HCT116 (cell line): ENCODE results near the gene ZNF280C. TPM values are rescaled to one million over a fixed set of nuclear protein-coding genes. Genes with fewer than 3 reads are reported as not detected.

Experiments used
- ATAC-seq: fragments of 200-7000 bp; cut with Tn5 transposase; 2 replicates; pipeline ENCODE4 v1.9.1; 2020; ENCODE audit warnings: mild to moderate bottlenecking, moderate library complexity
- BruUV-seq: library from RNA; stranded (reverse); fragments of 400-500 nt; replicated peaks from 2 replicates; lab custom pipeline; 2021; lab: Mats Ljungman, UMichigan
- CTCF ChIA-PET: fragments of 300-600 bp; sonication (Branson Sonifier 250); formaldehyde crosslinking; loops from one replicate; lab custom pipeline; 2021; ENCODE audit warnings: antibody characterized with exemption; lab: Charles Lee
- POLR2A ChIA-PET: fragments of 300-600, 350-600 bp; sonication (Branson Sonifier 250); formaldehyde crosslinking; loops from one replicate; lab custom pipeline; 2021; ENCODE audit warnings: antibody characterized with exemption; lab: Charles Lee
- RAD21 ChIA-PET, 2 experiments: fragments of 300-600 bp; sonication (Branson Sonifier 250); formaldehyde crosslinking; loops; one replicate each; lab custom pipeline; 2023; ENCODE audit warnings: low total read pairs in 2 of 2; ENCODE audit not compliant: uncharacterized antibody in 2 of 2, unreplicated experiment in 2 of 2, low non-redundant PET in 1 of 2; lab: Charles Lee
- DNase-seq: peaks from one replicate; pipeline ENCODE4 v3.0.0-alpha.2; 2010; ENCODE audit warnings: low read depth, low spot score
- H2AFZ ChIP-seq: fragments of 200-600 bp; shearing (Covaris generic), sonication (generic); 2 replicates; pipeline ENCODE4 v1.6.1; 2017; ENCODE audit warnings: low read depth, mixed run types, mixed read lengths, antibody characterized with exemption, low read length; ENCODE audit not compliant: poor library complexity, severe bottlenecking
- H3K27ac ChIP-seq: 2 replicates; pipeline ENCODE4 v1.5.1; 2012; ENCODE audit warnings: low read depth, low read length
- H3K27me3 ChIP-seq: fragments of 200-600 bp; sonication (generic); 2 replicates; pipeline ENCODE4 v1.6.1; 2016; ENCODE audit warnings: mixed run types, low read length, mixed read lengths; ENCODE audit not compliant: insufficient read depth
- H3K36me3 ChIP-seq, 2 experiments: fragments of 200-500 bp in 1 of 2; fragments of 200-600 bp in 1 of 2; sonication (Bioruptor generic) in 1 of 2; sonication (generic) in 1 of 2; 2 replicates each; pipeline versions ENCODE4 v1.5.1 to v1.6.1; 2014 to 2016; ENCODE audit warnings: low read length in 2 of 2, inconsistent platforms in 1 of 2, mixed read lengths in 1 of 2, mixed run types in 1 of 2; ENCODE audit not compliant: insufficient read depth in 2 of 2, control insufficient read depth in 1 of 2
- H3K4me1 ChIP-seq, 2 experiments: fragments of 200-600 bp in 1 of 2; sonication (generic) in 1 of 2; 2 replicates each; pipeline versions ENCODE4 v1.5.1 to v1.6.1; 2012 to 2017; ENCODE audit warnings: low read length in 2 of 2, inconsistent platforms in 1 of 2, mild to moderate bottlenecking in 1 of 2, mixed read lengths in 1 of 2, mixed run types in 1 of 2, moderate library complexity in 1 of 2; ENCODE audit not compliant: insufficient read depth in 2 of 2, control insufficient read depth in 1 of 2
- H3K4me2 ChIP-seq: fragments of 200-600 bp; sonication (generic); 2 replicates; pipeline ENCODE4 v1.6.1; 2017; ENCODE audit warnings: mixed run types, low read length, mixed read lengths
- H3K4me3 ChIP-seq, 2 experiments: fragments of 200-600 bp in 1 of 2; sonication (generic) in 1 of 2; replicated peaks in 1 of 2; 2 replicates each; pipeline ENCODE4 v1.5.1; 2011 to 2016; ENCODE audit warnings: low read length in 2 of 2, control low read depth in 1 of 2, low read depth in 1 of 2, mild to moderate bottlenecking in 1 of 2, mixed read lengths in 1 of 2, mixed run types in 1 of 2
- H3K79me2 ChIP-seq: fragments of 200-600 bp; sonication (generic); 2 replicates; pipeline ENCODE4 v1.6.1; 2017; ENCODE audit warnings: mild to moderate bottlenecking, mixed run types, low read length, moderate library complexity, mixed read lengths; ENCODE audit not compliant: insufficient read depth
- H3K9ac ChIP-seq: fragments of 200-600 bp; sonication (generic); 2 replicates; pipeline ENCODE4 v1.6.1; 2016; ENCODE audit warnings: low read length, mixed read lengths
- H3K9me2 ChIP-seq: fragments of 200-600 bp; sonication (generic), shearing (Covaris generic); 2 replicates; pipeline ENCODE4 v1.6.1; 2017; ENCODE audit warnings: mixed run types, mild to moderate bottlenecking, moderate library complexity; ENCODE audit not compliant: insufficient read depth
- H3K9me3 ChIP-seq, 2 experiments: fragments of 200-500 bp in 1 of 2; fragments of 200-600 bp in 1 of 2; sonication (Bioruptor generic) in 1 of 2; sonication (generic) in 1 of 2; 2 replicates each; pipeline ENCODE4 v1.6.1; 2014 to 2017; ENCODE audit warnings: low read length in 2 of 2, mixed read lengths in 2 of 2, inconsistent platforms in 1 of 2, low read depth in 1 of 2, mild to moderate bottlenecking in 1 of 2, mixed run types in 1 of 2, moderate library complexity in 1 of 2; ENCODE audit not compliant: control insufficient read depth in 1 of 2, insufficient read depth in 1 of 2
- H4K20me1 ChIP-seq: fragments of 200-600 bp; sonication (generic), shearing (Covaris generic); 2 replicates; pipeline ENCODE4 v1.6.1; 2017; ENCODE audit warnings: mixed run types, mild to moderate bottlenecking, moderate library complexity; ENCODE audit not compliant: insufficient read depth
- CBX3 ChIP-seq: IDR thresholded peaks from 2 replicates; pipeline ENCODE4 v1.6.1; 2012; ENCODE audit warnings: low read depth
- CTCF ChIP-seq, 3 experiments: fragments of 200-600 bp in 1 of 3; sonication (generic) in 1 of 3; IDR thresholded peaks in 2 of 3; conservative IDR thresholded peaks in 1 of 3; 2 replicates each; pipeline ENCODE4 v1.5.1; 2012 to 2017; ENCODE audit warnings: low read depth in 2 of 3, low read length in 2 of 3, antibody characterized with exemption in 1 of 3, borderline replicate concordance in 1 of 3, control low read depth in 1 of 3, mild to moderate bottlenecking in 1 of 3, mixed read lengths in 1 of 3, mixed run types in 1 of 3, moderate library complexity in 1 of 3; ENCODE audit not compliant: insufficient read depth in 1 of 3
- EGR1 ChIP-seq: IDR thresholded peaks from 2 replicates; pipeline ENCODE4 v1.6.1; 2012; ENCODE audit warnings: low read depth
- ELF1 ChIP-seq: IDR thresholded peaks from 2 replicates; pipeline ENCODE4 v1.6.1; 2012; ENCODE audit warnings: low read depth, borderline replicate concordance
- FOSL1 ChIP-seq: IDR thresholded peaks from 2 replicates; pipeline ENCODE4 v1.6.1; 2012; ENCODE audit warnings: low read depth
- POLR2AphosphoS5 ChIP-seq: IDR thresholded peaks from 2 replicates; pipeline ENCODE4 v1.6.1; 2011; ENCODE audit warnings: mild to moderate bottlenecking, low read depth, low read length, moderate library complexity
- TCF7L2 ChIP-seq: IDR thresholded peaks from 2 replicates; pipeline ENCODE4 v1.7.0; 2011; ENCODE audit warnings: borderline replicate concordance, inconsistent platforms; ENCODE audit not compliant: insufficient read depth, insufficient read length; ENCODE audit errors: extremely low read depth
- YY1 ChIP-seq: IDR thresholded peaks from 2 replicates; pipeline ENCODE4 v1.6.1; 2011; ENCODE audit warnings: low read length, low read depth, moderate library complexity, mild to moderate bottlenecking; ENCODE audit not compliant: insufficient replicate concordance; ENCODE audit errors: extremely low read depth
- intact Hi-C: fragments of 100-400 bp; cut with micrococcal nuclease; formaldehyde crosslinking; loops from 2 replicates; pipeline ENCODE4 v1.10.0; 2022
- total RNA-seq: library from RNA; stranded (reverse); gene quantifications from one replicate; pipeline ENCODE4 v1.2.1, GENCODE V29; 2021; ENCODE audit not compliant: unreplicated experiment

The ZNF280C gene
- total RNA-seq, 1 experiment from 2014 or later: 12.3 TPM

GRCh38 chrX:130184168-130184567 is 84.5 kb downstream of the ZNF280C start:
- no peaks in the 10 kb centered on the region for H3K9me3 ChIP-seq
- intact Hi-C loops: no loop called here
- H3K4me2 ChIP-seq: no peak overlapping the region
- no peak overlapping the region for H3K27ac ChIP-seq
- RAD21 ChIA-PET: no interaction called here
- H3K9ac ChIP-seq: no peak overlapping the region
- no peaks in the 10 kb centered on the region for H3K4me1 ChIP-seq
- TF ChIP-seq FOSL1 (no peak), EGR1 (no peak), ELF1 (no peak), TCF7L2 (no peak), YY1 (no peak)
- TF ChIP-seq, all 23 proteins: peak for 0
- POLR2A ChIA-PET: no interaction called here
- no TSS peak for BruUV-seq
- Histone ChIP-seq H4K20me1 (no peaks in the 10 kb centered on the region), H3K4me3 (no peak overlapping the region), H3K9me2 (no peaks in the 10 kb centered on the region), H3K27me3 (no peaks in the 10 kb centered on the region), H3K79me2 (no peaks in the 10 kb centered on the region), H3K36me3 (no peaks in the 10 kb centered on the region), H2AFZ (no peak overlapping the region)
- DNase-seq (no peak), ATAC-seq (no peak)
- CTCF ChIA-PET: no interaction called here

- Histone ChIP-seq H3K27ac (no peak overlapping the region), H3K79me2 (no peaks in the 10 kb centered on the region), H3K9me3 (no peaks in the 10 kb centered on the region), H3K27me3 (no peaks in the 10 kb centered on the region), H3K4me3 (no peak overlapping the region), H3K4me2 (no peak overlapping the region), H2AFZ (no peak overlapping the region), H4K20me1 (no peaks in the 10 kb centered on the region), H3K9ac (no peak overlapping the region)
- no peak for ATAC-seq
- no TSS peak for BruUV-seq
- CTCF ChIA-PET: no interaction called here
- POLR2A ChIA-PET: no interaction called here
- TF ChIP-seq POLR2AphosphoS5 (no peak), CTCF (IDR thresholded peaks at IDR 0.05 in 2 of 3, conservative IDR thresholded peaks at IDR 0.05 in 1 of 3; ENCODE audit: borderline replicate concordance in 1 of 3, insufficient read depth in 1 of 3, low read depth in 2 of 3, low read length in 2 of 3) (no peak), CBX3 (no peak)
- TF ChIP-seq, all 23 proteins: peak for 0
- no peak for DNase-seq
- Histone ChIP-seq H3K36me3 (no peaks in the 10 kb centered on the region), H3K9me2 (no peaks in the 10 kb centered on the region), H3K4me1 (no peaks in the 10 kb centered on the region)
- intact Hi-C loops: no loop called here
- RAD21 ChIA-PET: no interaction called here
Observed at GRCh38 chrX:130179579-130180215, 89.0 kb downstream of the ZNF280C start.
